ENCODE results near the gene FNDC3B. TPM values are rescaled to one million over a fixed set of nuclear protein-coding genes. Genes with fewer than 3 reads are reported as not detected.

The FNDC3B gene
- total and polyA plus RNA-seq, 2 of the 8 experiments (the other 6 are each of a cell fraction or from before 2014, with no cell fraction given): 14.1 to 44.4 TPM

- Histone ChIP-seq H4K8ac (ENCODE audit: extremely low read depth, insufficient read depth, low read length) (no peak overlapping the region), H2BK15ac (ENCODE audit: low read length) (no peak overlapping the region), H3K36me3 (ENCODE audit: control insufficient read depth in 2 of 4, insufficient read depth in 4 of 4, low read length in 3 of 4) (no peaks in the 10 kb centered on the region), H2AK5ac (ENCODE audit: low read depth, low read length) (no peak overlapping the region), H3K9ac (replicated peaks in 1 of 4; ENCODE audit: extremely low read depth in 1 of 4, low read depth in 3 of 4, low read length in 3 of 4) (no peak overlapping the region), H3K79me1 (ENCODE audit: low read depth, low read length) (peaks cover 5% of the 10 kb centered on the region), H3K18ac (ENCODE audit: extremely low read depth, low read length) (no peak overlapping the region), H4K5ac (ENCODE audit: insufficient read length, low read depth, low read length) (no peak overlapping the region), H3K79me2 (ENCODE audit: control insufficient read depth in 1 of 2, insufficient read depth in 2 of 2, low read length in 2 of 2) (peaks cover 6 to 96% of the 10 kb centered on the region in 2 experiments; a peak in 3 of 4 replicates), H3K27me3 (replicated peaks in 1 of 4; ENCODE audit: control insufficient read depth in 3 of 4, extremely low read depth in 1 of 4, insufficient read depth in 3 of 4, low read length in 3 of 4) (no peaks in the 10 kb centered on the region), H3K23ac (ENCODE audit: insufficient read length) (no peak overlapping the region), H2BK120ac (replicated peaks; ENCODE audit: low read depth, low read length) (no peak overlapping the region), H3K4me1 (replicated peaks in 1 of 4; ENCODE audit: control insufficient read depth in 3 of 4, insufficient read depth in 4 of 4, low read length in 3 of 4) (peaks cover 0 to 16% (median 5%) of the 10 kb centered on the region in 4 experiments; a peak in 2 of 7 replicates), H3K4me2 (ENCODE audit: insufficient read depth in 1 of 2, low read depth in 2 of 2, low read length in 2 of 2) (no peak overlapping the region), H3K14ac (ENCODE audit: insufficient read length) (no peak overlapping the region), H3K27ac (ENCODE audit: low read depth, low read length) (no peak overlapping the region), H3K23me2 (ENCODE audit: low read depth, low read length) (no peaks in the 10 kb centered on the region), H4K20me1 (replicated peaks in 1 of 2; ENCODE audit: control insufficient read depth in 1 of 2, insufficient read depth in 2 of 2, low read length in 2 of 2) (peaks cover 8 to 18% of the 10 kb centered on the region in 2 experiments), H3K4me3 (ENCODE audit: extremely low read depth in 1 of 4, insufficient read depth in 2 of 4, low read depth in 3 of 4, low read length in 4 of 4) (no peak overlapping the region), H3K4ac (replicated peaks; ENCODE audit: insufficient read length, low read depth, low read length) (no peak overlapping the region), H3K9me3 (ENCODE audit: insufficient read depth in 2 of 2, low read depth in 1 of 2, low read length in 1 of 2) (no peaks in the 10 kb centered on the region), H2AFZ (ENCODE audit: low read length) (no peak overlapping the region), H2BK20ac (ENCODE audit: low read length) (no peak overlapping the region), H3K56ac (replicated peaks; ENCODE audit: insufficient read length, low read depth, low read length) (no peak overlapping the region), H4K91ac (replicated peaks; ENCODE audit: insufficient read length, low read length) (no peak overlapping the region), H2BK5ac (ENCODE audit: low read depth, low read length) (no peak overlapping the region), H2BK12ac (ENCODE audit: low read depth, low read length) (no peak overlapping the region)
- DNase-seq (ENCODE audit: low read depth in 1 of 2, low spot score in 2 of 2) (no peak), FAIRE-seq (no peak)
- CTCF ChIA-PET (ENCODE audit: partially characterized antibody): no interaction called here
- 93% methylated on average over 2 of the region's 2 CpGs; no CpG with 5 or more reads in 1 of the 2 experiments for WGBS, 2 experiments (ENCODE audit: extremely low coverage in 1 of 2, insufficient coverage in 1 of 2, insufficient read length in 1 of 2, insufficient replicate concordance in 2 of 2, low coverage in 1 of 2, low lambda C conversion rate in 2 of 2, missing lambda C conversion rate in 1 of 2)
- POLR2A ChIA-PET (ENCODE audit: partially characterized antibody): no interaction called here
- TF ChIP-seq CTBP2 (IDR thresholded peaks at IDR 0.05; ENCODE audit: borderline replicate concordance, insufficient read depth, insufficient read length, low read length) (no peak), HDAC6 (IDR thresholded peaks at IDR 0.05; ENCODE audit: low read depth, low read length) (no peak), NRF1 (IDR thresholded peaks at IDR 0.05; ENCODE audit: low read depth, low read length) (no peak), CBX5 (IDR thresholded peaks at IDR 0.05; ENCODE audit: low read depth, low read length) (no peak), SIX5 (IDR thresholded peaks at IDR 0.05; ENCODE audit: low read depth, low read length) (no peak), RBBP5 (IDR thresholded peaks at IDR 0.05; ENCODE audit: borderline replicate concordance, low read depth, low read length) (no peak), E2F6 (IDR thresholded peaks at IDR 0.05) (no peak), ATF2 (IDR thresholded peaks at IDR 0.05; ENCODE audit: low read length) (no peak), CHD1 (IDR thresholded peaks at IDR 0.05; ENCODE audit: low read depth, low read length) (no peak), JUND (IDR thresholded peaks at IDR 0.05; ENCODE audit: low read length) (no peak)
Measured at GRCh38 chr3:172070802-172071201, 31.4 kb downstream of the FNDC3B start.
